Measurements from ENCODE around the gene IQCH.
A peak's percentile ranks its signal among the peaks of the same experiment; 100 is the strongest.

IQCH gene

GRCh38 chr15:67548862-67549651 lies 294.5 kb downstream of the IQCH start:
- TF ChIP-seq TARDBP (IDR thresholded peaks at IDR 0.05) (no peak), BHLHE40 (IDR thresholded peaks at IDR 0.05; ENCODE audit: borderline replicate concordance) (no peak), ARNT (IDR thresholded peaks at IDR 0.05) (no peak), FOXA1 (IDR thresholded peaks at IDR 0.05) (no peak), SP1 (IDR thresholded peaks at IDR 0.05) (no peak), ELF4 (IDR thresholded peaks at IDR 0.05) (no peak), ZNF384 (IDR thresholded peaks at IDR 0.05) (no peak), PKNOX1 (IDR thresholded peaks at IDR 0.05) (no peak), L3MBTL2 (conservative IDR thresholded peaks at IDR 0.05) (no peak)
- ChIA-PET CTCF (interaction anchor here (1.3 kb wide), 1 partner anchor 92 kb away, joined by 3 read pairs; no protein-coding TSS in a partner anchor), POLR2A (interaction anchor here (0.8 to 1.8 kb wide), 4 partner anchors 12 to 230 kb away, joined by 3 to 6 read pairs (median 4); no protein-coding TSS in a partner anchor)
- peak; percentile 74 for DNase-seq (ENCODE audit: extremely low spot score)

GRCh38 chr15:67549736-67550135 lies 295.1 kb downstream of the IQCH start:
- ChIA-PET POLR2A (interaction anchor here (0.6 to 1.7 kb wide), 3 partner anchors 11 to 230 kb away, joined by 3 to 5 read pairs (median 3); no protein-coding TSS in a partner anchor), CTCF (interaction anchor here (1.3 kb wide), 1 partner anchor 93 kb away, joined by 3 read pairs; no protein-coding TSS in a partner anchor)
- DNase-seq (ENCODE audit: extremely low spot score), result no peak
- TF ChIP-seq ARNT (IDR thresholded peaks at IDR 0.05) (no peak), SUZ12 (IDR thresholded peaks at IDR 0.05) (no peak), HDGF (IDR thresholded peaks at IDR 0.05; ENCODE audit: borderline replicate concordance) (no peak), ELF4 (IDR thresholded peaks at IDR 0.05) (no peak), L3MBTL2 (conservative IDR thresholded peaks at IDR 0.05) (no peak), LEF1 (IDR thresholded peaks at IDR 0.05; ENCODE audit: borderline replicate concordance) (no peak), NFRKB (IDR thresholded peaks at IDR 0.05) (no peak), TARDBP (IDR thresholded peaks at IDR 0.05) (no peak), FOXK2 (IDR thresholded peaks at IDR 0.05) (no peak), BHLHE40 (IDR thresholded peaks at IDR 0.05; ENCODE audit: borderline replicate concordance) (no peak)

GRCh38 chr15:67550522-67550921 lies 295.9 kb downstream of the IQCH start:
- TF ChIP-seq ZNF384 (IDR thresholded peaks at IDR 0.05), result peak; percentile 66
- TF ChIP-seq ARNT (IDR thresholded peaks at IDR 0.05), result no peak
- no peak for DNase-seq (ENCODE audit: extremely low spot score)
- ChIA-PET POLR2A (interaction anchor here (2.0 kb wide), 1 partner anchor 8 kb away, joined by 6 read pairs; the partner anchor contains the start of gene MAP2K5), CTCF (interaction anchor here (1.3 kb wide), 1 partner anchor 94 kb away, joined by 3 read pairs; no protein-coding TSS in a partner anchor)

GRCh38 chr15:67551207-67551743 lies 296.7 kb downstream of the IQCH start:
- no peak for TF ChIP-seq FOXM1 (IDR thresholded peaks at IDR 0.05; ENCODE audit: borderline replicate concordance)
- TF ChIP-seq HDGF (IDR thresholded peaks at IDR 0.05; ENCODE audit: borderline replicate concordance), result no peak
- POLR2A ChIA-PET, result interaction anchor here (2.0 kb wide), 1 partner anchor 9 kb away, joined by 6 read pairs; the partner anchor contains the start of gene MAP2K5
- no peak for DNase-seq (ENCODE audit: extremely low spot score)
- CTCF ChIA-PET, result interaction anchor here (0.6 kb wide), 1 partner anchor 90 kb away, joined by 3 read pairs; no protein-coding TSS in a partner anchor
